Measurements from ENCODE around the gene RHBDL3.

DNA sequence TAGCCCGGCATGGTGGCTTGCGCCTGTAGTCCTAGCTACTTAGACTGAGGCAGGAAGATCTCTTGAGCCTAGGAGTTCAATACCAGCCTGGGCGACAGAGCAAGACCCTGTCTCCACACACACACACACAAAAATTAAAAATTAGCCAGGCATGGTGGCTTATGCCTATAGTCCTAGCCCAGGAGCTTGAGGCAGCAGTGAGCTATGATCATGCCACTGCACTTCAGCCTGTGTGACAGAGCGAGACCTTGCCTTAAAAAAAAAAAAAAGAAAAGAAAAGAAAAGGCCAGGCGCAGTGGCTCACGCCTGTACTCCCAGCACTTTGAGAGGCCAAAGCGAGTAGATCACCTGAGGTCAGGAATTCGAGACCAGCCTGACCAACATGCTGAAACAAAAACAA, 52.4 kb downstream of the RHBDL3 start:
- TF ChIP-seq EP300 (IDR thresholded peaks at IDR 0.05; ENCODE audit: low read depth), result no peak
- TF ChIP-seq, protein P1, sequence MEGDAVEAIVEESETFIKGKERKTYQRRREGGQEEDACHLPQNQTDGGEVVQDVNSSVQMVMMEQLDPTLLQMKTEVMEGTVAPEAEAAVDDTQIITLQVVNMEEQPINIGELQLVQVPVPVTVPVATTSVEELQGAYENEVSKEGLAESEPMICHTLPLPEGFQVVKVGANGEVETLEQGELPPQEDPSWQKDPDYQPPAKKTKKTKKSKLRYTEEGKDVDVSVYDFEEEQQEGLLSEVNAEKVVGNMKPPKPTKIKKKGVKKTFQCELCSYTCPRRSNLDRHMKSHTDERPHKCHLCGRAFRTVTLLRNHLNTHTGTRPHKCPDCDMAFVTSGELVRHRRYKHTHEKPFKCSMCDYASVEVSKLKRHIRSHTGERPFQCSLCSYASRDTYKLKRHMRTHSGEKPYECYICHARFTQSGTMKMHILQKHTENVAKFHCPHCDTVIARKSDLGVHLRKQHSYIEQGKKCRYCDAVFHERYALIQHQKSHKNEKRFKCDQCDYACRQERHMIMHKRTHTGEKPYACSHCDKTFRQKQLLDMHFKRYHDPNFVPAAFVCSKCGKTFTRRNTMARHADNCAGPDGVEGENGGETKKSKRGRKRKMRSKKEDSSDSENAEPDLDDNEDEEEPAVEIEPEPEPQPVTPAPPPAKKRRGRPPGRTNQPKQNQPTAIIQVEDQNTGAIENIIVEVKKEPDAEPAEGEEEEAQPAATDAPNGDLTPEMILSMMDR (IDR thresholded peaks at IDR 0.05), result no peak
- no peak for TF ChIP-seq POLR2AphosphoS5 (IDR thresholded peaks at IDR 0.05)
